Fibroblast of pulmonary artery (primary cell): ENCODE measurements around the gene LTN1.

Source experiments
- DNase-seq: peaks from one replicate; pipeline ENCODE4 v3.0.0-alpha.2; 2010; ENCODE audit warnings: low read depth
- H3K4me3 ChIP-seq: replicated peaks from 2 replicates; pipeline ENCODE4 v1.5.1; 2011; ENCODE audit warnings: low read depth, mild to moderate bottlenecking, control low read depth, low read length, moderate library complexity
- CTCF ChIP-seq: IDR thresholded peaks from 2 replicates; pipeline ENCODE4 v1.5.1; 2011; ENCODE audit warnings: mild to moderate bottlenecking, control low read depth, low read length, inconsistent platforms; ENCODE audit errors: missing control alignments

The LTN1 gene

GRCh38 chr21:28982637-28983036 lies 10.0 kb downstream of the LTN1 start:
- no peak for TF ChIP-seq CTCF
- no peak overlapping the region for H3K4me3 ChIP-seq
- no peak for DNase-seq

- H3K4me3 ChIP-seq, result no peak overlapping the region
- DNase-seq, result no peak
- no peak for TF ChIP-seq CTCF
Measured at GRCh38 chr21:28979092-28979491, 13.6 kb downstream of the LTN1 start.

- DNase-seq, result peak; percentile 46
- TF ChIP-seq CTCF, result no peak
- no peak overlapping the region for H3K4me3 ChIP-seq
Measured at GRCh38 chr21:28975397-28975796, 17.3 kb downstream of the LTN1 start.

- DNase-seq, result no peak
- TF ChIP-seq CTCF, result no peak
Measured at GRCh38 chr21:28974531-28975227, 18.0 kb downstream of the LTN1 start.

GRCh38 chr21:28972398-28972797 lies 20.3 kb downstream of the LTN1 start:
- TF ChIP-seq CTCF, result no peak
- DNase-seq, result no peak
- no peak overlapping the region for H3K4me3 ChIP-seq

More at GRCh38 chr21:28974531-28975227, 18.0 kb downstream of the LTN1 start:
- no peak overlapping the region for H3K4me3 ChIP-seq

- peak; percentile 8 for DNase-seq
- H3K4me3 ChIP-seq, result no peak overlapping the region
- no peak for TF ChIP-seq CTCF
Measured at GRCh38 chr21:28971171-28971570, 21.5 kb downstream of the LTN1 start.

GRCh38 chr21:28963831-28964230 lies 28.8 kb downstream of the LTN1 start:
- no peak overlapping the region for H3K4me3 ChIP-seq
- DNase-seq, result no peak
- TF ChIP-seq CTCF, result no peak
